HG03558 (cell line): ENCODE data around the gene IGHMBP2.

Source experiments
- ATAC-seq: cut with Tn5 transposase; IDR thresholded peaks from one replicate; pipeline ENCODE4 v1.9.1; 2021; ENCODE audit warnings: moderate number of reproducible peaks; ENCODE audit not compliant: unreplicated experiment; ENCODE audit errors: extremely low read depth

Gene IGHMBP2

DNA sequence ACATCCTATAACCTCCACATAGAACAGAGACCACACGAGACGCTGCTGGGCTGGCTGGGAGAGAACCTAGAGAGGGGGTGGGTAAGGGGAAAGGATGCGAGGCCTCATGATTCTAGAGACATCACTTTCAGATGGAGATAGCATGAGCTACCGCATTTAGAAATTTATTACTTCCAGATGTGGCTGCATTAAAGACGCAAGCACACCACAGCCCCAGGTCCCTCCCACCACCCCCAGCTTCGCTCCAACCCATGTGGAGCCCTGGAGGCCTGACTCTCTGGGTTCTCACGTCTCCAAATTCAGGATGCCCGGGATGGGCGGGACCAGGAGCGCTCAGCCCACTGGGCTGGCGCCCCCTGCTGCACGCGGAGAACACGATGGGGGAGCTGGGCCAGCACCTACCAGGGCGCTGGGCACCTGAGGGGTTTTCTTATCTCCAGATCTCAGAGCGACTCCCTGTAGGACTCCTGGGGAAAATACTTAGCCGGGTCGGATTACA is 13.7 kb upstream of the IGHMBP2 start:
- no peak for ATAC-seq

DNA sequence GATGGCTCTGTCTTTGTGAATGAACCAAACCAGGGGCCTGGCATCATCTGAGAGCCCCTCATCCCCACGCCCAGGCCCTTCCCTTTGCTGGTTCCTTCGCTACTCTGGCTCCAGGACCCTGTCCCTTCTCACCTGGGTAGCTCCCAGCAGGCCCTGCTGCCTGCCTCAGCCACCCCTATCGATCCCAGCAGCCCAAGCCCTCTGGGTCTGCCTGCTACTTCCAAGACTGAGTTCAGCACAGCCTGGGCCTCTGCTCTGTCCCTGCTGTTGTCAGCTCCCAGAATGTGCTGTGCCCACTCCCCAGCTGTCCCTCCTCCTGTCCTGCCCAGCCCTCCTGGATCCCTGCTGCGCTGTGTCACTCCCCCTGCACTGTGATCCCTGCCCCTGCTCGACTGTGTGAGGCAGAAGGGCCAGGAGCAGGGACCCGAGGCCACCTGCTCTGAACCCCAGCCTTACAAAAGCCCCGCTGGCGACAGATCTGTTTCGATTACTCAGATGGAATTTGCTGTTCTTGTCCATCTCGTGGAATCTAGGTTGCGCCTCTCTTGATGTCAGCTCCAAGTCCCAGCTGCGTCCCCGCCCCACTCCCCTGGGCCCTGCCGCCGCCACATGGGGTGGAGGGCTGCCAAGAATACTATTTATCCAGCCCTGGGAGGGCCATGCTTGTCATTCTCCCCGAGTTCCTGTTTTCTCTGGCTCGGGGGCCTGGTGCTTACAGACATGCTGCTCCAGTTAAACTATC is 13.0 kb upstream of the IGHMBP2 start:
- ATAC-seq = no peak

DNA sequence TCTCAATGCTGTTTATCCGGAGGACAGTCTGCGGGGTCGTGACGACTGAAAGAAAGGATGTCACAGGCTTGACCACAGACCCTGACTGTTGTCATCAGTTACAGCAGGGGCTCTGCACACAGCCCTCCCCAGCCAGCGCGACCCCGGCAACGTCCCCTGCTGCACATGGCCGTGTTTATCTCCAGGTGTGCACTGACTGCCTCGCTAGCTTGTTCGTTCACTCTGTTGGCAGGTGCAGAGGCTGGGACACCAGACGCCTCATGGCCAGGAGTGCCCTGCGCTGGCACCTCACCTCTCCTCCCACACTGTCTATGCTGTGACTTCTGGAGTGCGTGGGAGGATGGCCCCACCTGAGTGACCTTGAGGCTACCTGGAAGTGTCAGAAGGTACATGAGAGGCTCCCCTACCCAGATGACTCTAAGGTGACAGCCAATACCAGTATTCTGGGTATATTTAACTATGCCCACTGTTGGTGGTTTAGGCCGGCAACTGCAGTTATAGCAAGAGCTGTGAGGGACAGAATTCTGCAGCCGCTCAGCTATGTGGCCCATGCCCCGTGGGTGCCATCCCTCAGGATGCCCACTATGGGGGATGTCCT is 12.2 kb upstream of the IGHMBP2 start:
- ATAC-seq = no peak

DNA sequence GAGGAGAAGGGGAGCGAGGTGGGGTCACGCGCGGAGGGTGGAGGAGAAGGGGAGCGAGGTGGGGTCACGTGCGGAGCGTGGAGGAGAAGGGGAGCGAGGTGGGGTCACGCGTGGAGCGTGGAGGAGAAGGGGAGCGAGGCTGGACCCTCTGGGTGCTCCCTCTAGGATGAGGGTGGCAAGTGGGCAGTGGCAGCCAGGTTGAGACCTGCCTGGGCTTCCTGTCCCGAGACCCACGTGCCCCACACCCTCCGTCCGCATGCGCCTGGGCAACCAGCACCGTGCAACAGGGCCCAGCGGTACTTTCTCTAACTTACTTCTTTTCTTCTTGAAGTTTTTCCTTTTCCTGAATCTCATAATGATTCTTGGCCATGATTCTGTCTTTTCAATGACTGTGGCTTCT is 11.1 kb upstream of the IGHMBP2 start:
- ATAC-seq = no peak

DNA sequence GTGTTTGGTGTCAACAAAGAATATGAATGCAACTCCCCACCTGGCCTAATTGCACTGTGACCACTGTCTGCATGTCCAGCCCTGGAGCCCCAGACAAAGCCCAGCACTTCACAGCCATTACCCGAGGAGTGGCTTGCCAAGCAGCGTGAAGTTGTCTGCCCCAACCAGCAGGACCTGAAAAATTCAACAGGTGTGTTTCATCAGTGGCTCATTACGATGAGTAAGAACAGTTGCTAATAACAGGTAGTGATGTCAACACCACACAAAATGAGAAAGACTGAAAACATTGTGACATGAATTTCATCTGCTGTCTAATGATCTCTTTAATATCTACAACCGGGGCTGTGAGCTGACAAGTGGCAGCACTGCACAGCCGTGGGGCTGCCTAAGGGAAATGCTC is 10.4 kb upstream of the IGHMBP2 start:
- ATAC-seq = no peak

DNA sequence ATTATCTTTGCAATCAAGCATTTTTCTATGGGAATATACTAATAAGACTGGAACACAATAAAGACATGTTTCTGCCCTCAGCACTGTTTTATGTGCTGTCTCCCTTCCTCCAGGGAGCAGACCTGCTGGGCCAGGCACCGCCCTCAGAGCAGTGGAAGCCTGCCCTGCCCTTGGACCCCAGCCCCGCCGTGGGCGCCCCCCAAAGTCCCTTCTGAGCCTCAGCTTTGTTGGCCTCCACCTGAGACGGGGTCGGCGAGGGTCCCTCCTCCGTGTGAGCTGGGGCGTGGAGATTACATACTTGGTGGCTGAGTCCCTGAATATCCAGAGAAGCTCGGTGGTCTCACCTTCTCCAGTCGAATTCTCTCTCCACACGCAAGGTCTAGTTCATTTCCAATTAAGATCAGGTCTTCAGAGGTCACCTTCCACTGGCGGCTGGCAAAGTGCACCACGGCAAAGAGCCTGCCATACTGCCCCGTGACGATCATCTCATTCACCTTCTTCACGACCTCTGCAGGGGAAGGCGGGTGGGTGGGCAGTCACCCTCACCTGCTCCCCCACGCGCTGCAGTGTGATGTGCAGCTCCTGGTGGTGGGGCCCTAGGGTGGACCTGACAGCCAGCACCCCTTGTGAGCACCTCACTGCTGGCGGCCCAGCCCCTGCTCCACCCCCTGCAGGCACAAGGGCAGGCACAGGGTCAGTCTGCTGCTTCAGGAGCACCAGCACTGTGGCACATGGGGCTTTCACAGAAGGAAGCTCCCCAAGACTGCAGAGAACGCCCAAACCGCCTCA is 7.3 kb upstream of the IGHMBP2 start:
- no peak for ATAC-seq

DNA sequence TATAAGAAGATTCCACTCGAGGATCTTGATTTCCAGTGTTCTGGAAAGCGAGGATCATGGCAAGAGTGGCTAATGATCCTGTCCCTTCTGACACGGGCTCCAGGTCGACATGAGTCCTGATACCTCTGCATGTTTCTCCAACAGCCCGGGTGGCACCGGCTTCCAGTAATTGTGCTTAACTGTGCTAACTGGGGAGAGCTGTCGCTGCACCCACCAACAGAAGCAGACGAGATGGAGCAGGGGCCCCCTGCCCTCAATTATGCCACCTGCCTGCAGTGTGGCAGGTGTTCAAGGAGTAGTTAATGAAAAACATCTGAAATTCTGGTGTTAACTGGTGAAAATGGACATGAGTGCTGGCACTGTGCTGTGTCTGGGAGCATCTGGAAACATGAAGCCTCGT is 6.2 kb upstream of the IGHMBP2 start:
- no peak for ATAC-seq

DNA sequence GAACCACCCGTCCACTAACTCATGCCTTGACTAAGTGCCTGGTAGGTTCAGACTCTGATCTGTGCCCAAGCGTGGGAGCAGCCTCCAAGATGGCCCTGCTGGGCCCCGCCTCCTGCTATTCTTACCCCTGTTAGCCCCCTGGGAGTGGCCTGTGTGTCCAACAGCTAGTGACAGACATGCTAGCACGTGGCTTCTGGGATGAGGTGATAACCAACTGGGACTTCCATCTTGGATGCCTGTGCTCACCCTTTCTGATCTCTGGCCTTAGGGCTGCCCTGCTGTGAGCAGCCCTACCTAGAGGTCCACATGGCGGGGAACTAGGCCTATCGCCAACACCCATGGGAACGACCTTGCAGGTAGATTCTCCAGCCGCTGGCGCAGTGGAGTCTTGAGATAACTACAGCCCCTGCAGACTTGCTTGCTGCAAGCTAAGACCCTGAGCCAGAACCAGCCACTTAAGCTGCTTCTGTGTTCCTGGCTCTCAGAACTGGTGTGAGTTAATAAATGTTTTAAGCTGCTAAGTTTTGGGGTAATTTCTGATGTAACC is 2.8 kb upstream of the IGHMBP2 start:
- no peak for ATAC-seq

DNA sequence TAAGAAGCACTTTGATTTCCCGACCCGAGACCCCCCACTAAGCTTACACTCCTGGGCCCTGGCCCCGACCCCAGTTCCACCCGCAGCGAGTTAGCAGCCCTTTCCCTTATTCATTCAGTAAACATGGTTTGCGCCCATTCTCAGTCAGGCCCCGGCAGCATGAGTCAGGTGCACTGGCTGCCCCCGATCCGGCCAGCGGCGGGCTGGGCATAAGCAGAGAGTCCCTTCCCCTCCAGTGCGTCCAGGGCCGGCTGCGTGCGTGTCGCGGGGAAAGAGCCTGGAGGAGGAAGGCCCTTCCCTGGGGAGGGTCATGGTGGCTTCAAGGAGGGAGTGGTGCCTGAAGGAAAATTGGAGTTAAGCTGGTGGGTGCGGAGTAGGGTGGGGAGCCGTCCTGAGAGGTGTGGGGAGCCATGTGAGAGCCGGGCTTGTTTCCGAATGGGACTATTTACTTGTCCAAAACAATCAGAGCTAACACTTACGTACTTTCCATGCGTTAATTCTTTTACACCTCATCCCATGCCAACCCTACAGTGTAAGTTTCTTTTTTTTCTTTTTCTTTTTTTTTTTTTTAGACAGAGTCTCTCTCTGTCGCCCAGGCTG is 657 bp downstream of the IGHMBP2 start:
- ATAC-seq = no peak

DNA sequence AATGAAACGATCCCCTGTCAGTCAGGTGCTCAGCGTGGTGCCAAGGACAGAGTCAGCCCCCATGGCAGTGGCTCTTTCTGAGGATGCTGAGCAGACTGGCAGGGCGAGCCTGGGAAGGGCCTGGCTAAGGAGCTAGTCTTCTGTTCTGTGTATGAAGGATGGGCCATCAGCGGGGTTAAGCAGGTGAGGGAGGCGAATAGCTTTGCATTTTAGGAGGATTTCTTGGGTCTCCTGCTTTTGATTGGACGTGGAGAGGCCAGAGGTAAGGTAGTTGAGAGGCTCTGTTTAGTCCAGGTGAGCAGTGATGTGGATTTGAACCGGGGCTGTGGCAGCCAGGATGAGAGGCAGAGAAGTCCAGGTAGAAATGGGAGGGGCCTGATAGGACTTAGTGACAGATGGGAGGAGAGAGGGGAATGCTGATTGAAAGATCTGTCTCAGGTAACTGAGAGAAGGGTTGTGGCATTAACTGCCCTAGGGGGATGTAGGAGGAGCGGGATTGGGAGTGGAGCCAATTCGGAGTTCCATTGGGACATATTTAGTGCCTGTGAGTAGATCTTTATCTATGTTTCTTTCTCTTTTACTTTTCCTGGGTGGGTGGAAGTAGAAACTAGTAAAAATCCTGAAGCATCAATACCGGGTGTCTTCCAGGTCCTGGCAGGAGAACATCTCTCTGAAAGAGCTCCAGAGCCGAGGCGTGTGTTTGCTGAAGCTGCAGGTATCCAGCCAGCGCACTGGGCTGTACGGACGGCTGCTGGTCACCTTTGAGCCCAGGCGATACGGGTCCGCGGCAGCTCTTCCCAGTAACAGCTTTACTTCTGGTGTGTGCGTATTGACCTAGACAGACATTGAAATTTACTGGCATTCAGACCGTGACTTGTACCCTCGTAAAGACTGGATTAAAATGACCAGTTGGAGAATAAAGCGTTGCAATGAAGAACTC is 2.0 kb downstream of the IGHMBP2 start:
- no peak for ATAC-seq

DNA sequence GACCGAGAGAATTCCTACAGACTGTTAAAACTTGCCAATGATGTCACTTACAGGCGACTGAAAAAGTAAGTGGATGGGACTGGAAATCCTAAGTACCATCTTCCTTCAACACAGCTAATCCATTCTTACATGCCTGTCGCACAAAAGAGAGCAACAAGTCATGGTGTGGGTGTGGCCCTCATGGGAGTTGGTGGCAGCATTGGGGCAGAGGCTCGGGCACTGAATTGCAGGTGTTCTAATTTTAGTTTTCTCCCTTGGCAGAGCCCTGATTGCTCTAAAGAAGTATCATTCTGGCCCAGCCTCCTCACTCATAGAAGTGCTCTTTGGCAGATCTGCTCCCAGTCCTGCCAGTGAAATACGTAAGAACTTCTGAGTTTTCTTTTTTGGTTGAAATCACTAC is 4.6 kb downstream of the IGHMBP2 start:
- ATAC-seq = no peak

DNA sequence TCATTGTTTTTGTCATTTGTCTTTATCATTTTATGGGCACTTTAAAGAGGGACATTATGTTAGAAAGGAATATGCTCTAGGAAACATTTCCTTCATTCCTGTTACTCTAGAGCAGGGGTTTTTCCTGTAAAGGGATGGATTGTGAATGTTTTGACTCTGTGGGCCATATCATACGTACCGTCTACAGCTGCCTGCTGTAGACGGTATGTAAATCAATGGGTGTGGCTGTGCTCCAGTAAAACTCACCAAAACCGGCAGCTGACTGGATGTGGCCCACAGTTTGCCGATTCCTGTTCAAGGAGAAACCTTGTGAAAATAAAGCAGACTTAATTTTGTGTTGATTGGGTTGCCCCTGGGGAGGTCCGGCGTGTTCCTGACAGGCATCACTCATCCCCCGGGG is 7.3 kb downstream of the IGHMBP2 start:
- no peak for ATAC-seq

DNA sequence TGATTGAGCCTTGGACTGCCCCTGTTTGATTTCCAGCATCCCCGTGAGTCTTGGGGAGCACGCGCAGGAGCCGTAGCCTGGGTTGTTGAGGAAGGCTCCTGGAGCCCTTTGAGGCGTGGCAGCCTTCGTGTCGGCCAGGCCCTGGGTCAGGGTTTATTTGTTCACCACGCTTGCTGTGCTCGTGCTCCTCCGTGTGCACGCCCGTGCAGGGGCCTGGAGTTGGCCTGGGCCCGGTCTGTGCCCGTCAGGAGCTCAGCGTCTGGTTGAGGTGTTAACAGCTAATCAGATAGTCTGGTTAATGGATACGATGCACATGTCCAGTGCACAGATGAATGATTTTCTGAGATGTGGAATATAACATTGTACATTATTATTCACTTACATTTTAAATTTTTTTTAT is 8.0 kb downstream of the IGHMBP2 start:
- no peak for ATAC-seq

DNA sequence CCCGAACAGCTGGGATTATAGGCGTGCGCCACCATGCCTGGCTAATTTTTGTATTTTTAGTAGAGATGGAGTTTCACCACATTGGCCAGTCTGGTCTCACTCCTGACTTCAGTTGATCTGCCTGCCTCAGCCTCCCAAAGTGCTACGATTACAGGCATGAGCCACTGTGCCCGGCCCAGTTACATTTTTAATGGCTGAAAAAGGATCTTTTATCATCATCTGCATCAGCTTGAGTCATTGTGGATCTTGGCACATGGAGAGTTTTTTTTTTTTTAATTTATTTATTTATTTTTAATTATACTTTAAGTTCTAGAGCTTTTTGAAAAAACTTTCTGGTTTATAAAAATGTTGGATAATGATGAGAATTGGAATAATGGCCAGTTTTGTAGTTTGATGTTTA is 8.6 kb downstream of the IGHMBP2 start:
- ATAC-seq = no peak

DNA sequence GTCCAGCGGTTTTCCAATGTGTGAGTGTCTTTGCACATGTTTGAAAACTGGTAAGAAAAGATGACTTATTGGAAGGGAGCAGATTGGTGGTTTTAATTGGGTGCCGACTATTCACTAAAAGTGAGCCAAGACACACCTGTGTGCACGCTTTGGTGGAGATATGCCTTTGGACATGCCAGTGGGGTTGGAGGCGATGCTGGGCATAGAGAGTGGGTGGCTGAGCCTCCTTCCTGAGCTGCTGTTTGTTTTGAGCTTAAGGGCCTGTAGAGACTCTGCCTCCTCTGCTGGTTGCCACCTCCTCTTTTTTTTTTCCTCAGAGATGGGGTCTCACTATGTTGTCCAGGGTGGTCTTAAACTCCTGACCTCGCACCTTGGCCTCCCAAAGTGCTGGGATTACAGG is 9.5 kb downstream of the IGHMBP2 start:
- no peak for ATAC-seq

DNA sequence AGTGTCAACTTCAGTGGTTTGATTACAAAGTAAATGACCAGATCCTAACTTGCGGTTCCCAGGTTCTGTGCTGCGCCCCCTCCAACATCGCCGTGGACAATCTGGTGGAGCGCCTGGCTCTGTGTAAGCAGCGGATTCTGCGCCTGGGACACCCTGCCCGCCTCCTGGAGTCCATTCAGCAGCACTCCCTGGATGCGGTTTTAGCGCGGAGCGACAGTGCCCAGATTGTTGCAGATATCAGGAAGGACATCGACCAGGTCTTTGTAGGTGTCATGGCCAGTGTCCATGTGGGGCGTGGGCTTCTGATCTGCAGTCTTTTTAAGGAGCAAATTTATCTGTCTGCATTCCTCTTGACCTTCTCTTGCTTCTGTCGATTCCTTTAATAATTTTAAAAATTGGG is 11.1 kb downstream of the IGHMBP2 start:
- ATAC-seq = no peak

DNA sequence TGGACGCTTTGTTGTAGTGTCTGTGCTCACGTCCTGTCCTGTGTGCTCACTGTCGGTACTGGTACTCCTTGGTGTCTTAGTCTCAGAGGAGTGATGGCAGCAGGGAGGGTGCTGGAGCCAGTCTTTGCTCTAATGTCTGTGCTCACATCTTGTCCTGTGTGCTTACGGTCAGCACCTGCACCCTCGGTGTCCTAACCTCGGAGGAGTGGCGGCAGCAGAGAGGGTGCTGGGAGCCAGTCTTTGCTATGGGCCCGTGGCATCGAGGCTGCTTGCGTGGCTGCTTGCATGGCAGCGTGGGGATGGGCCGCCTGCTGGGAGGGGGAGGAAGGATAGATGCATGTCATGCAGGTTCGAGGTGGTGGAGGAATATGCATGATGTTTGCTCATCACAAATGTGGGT is 12.7 kb downstream of the IGHMBP2 start:
- ATAC-seq = no peak

DNA sequence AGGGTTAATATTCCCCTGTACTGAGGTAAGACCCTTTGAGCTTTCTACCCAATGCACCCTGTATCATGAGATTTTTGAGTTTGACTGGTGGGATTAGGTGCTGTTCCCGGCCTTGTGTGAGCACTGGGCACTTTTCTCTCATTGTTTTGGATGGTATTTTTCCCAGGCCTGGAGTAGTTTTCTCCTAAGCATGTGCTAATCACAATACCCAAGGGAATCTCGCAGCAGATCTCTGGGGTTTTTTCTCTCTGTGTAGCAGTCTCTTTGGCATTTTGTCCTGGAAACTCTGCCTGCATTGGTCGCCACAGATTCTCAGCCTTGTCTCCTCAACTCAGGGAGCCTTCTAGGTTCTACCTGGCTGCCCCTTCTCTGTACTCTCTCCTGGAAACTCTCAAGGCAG is 19.9 kb downstream of the IGHMBP2 start:
- no peak for ATAC-seq

DNA sequence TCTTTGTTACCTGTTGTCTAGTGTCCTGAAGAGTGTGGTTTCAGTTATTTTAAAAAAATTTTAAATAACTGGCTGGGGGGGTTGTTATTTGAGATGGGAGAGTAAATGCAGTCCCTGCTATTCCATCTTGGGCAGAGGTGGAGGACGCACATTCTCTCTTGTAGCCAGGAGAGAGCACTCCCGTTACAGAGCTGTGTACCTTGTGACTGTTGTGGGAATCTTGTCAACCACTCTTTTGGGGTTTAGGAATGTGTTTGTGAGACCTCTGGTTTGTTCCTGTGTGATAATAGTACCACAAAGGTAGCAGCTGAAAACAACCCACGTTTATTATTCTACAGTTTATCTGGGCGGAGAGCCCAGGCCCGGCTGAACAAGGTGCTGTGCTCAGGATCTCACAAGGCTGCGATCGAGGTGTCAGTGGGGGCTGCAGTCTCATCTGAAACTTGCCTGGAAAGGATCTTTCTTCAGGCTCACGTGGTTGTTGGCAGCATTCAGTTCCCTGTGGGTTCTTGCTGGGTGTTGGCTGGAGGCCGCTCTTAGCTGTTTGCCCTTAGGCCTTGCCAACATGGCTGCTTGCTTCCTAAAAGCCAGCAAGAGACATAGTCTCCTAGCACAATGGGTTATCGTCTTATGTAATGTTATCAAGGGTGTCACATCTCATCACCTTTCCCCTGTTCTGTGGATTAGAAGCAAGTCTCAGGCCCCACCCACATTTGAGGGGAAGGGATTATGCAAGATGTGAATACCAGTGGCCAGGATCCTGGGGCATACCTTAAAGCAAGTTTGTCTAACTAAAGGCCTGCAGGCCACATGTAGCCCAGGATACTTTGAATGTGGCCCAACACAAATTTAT is 20.6 kb downstream of the IGHMBP2 start:
- no peak for ATAC-seq
